ENCODE results near the gene SYDE2.
"Not testable (repeated sequence)": the region's sequence is repeated elsewhere in the genome, so short reads cannot be mapped to it uniquely, and the experiment has no call there.

The SYDE2 gene, protein sequence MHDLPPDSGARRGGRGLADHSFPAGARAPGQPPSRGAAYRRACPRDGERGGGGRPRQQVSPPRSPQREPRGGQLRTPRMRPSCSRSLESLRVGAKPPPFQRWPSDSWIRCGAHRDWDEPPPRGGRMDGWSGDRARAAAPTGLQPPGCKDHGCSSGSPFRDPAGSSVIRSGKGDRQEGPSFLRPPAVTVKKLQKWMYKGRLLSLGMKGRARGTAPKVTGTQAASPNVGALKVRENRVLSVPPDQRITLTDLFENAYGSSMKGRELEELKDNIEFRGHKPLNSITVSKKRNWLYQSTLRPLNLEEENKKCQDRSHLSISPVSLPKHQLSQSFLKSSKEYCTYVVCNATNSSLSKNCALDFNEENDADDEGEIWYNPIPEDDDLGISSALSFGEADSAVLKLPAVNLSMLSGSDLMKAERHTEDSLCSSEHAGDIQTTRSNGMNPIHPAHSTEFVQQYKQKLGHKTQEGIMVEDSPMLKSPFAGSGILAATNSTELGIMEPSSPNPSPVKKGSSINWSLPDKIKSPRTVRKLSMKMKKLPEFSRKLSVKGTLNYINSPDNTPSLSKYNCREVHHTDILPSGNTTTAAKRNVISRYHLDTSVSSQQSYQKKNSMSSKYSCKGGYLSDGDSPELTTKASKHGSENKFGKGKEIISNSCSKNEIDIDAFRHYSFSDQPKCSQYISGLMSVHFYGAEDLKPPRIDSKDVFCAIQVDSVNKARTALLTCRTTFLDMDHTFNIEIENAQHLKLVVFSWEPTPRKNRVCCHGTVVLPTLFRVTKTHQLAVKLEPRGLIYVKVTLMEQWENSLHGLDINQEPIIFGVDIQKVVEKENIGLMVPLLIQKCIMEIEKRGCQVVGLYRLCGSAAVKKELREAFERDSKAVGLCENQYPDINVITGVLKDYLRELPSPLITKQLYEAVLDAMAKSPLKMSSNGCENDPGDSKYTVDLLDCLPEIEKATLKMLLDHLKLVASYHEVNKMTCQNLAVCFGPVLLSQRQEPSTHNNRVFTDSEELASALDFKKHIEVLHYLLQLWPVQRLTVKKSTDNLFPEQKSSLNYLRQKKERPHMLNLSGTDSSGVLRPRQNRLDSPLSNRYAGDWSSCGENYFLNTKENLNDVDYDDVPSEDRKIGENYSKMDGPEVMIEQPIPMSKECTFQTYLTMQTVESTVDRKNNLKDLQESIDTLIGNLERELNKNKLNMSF

DNA sequence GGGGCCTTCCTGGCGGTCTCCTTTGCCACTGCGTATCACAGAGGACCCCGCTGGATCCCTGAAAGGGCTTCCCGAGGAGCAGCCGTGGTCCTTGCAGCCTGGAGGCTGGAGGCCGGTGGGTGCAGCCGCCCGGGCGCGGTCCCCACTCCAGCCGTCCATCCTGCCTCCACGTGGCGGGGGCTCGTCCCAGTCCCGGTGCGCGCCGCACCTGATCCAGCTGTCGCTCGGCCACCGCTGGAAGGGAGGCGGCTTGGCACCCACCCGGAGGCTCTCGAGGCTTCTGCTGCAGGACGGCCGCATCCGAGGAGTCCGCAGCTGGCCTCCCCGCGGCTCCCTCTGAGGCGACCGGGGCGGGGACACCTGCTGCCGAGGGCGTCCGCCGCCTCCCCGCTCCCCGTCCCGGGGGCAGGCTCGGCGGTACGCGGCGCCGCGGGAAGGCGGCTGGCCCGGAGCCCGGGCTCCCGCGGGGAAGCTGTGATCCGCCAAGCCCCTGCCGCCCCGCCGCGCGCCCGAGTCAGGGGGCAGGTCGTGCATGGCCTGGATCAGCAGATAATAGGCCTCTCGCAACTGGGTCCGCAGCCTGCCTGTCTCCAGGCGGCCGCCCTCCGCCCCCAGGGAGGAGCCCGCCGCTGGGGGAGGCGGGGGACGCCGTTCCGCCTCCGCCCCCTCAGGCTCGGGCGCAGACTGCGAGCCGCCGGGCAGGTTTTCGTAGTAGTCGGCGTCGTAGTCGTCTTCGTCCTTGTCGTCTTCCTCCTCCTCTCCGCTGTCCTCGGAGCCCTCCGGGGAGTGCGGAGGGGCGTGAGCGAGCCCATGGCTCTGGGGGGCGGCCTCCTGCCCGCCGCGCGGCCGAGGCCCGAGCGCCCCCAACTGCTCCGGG lies at the start of gene SYDE2:
Gene SYDE2, minus strand, starts transcription at position 554 of the 877 bp plus-strand sequence. Its CDS starts 20 bp downstream, at position 534.
- in situ Hi-C loops (cut with HindIII; ENCODE audit: low sequenced_read_pairs), result no loop called here
- no peak for TF ChIP-seq CTCF (IDR thresholded peaks at IDR 0.05; ENCODE audit: low read depth, low read length, missing control alignments)
- no peak for DNase-seq (ENCODE audit: low read depth)
- peak within 1 kb of the TSS; percentile 66 for H3K4me3 ChIP-seq (ENCODE audit: low read depth, low read length)

GRCh38 chr1:85249042-85249441 lies 48.2 kb upstream of the SYDE2 start:
- H3K4me3 ChIP-seq (ENCODE audit: low read depth, low read length); in situ Hi-C loops (cut with HindIII; ENCODE audit: low sequenced_read_pairs); DNase-seq (ENCODE audit: low read depth): not testable (repeated sequence)

GRCh38 chr1:85245891-85246290 lies 45.1 kb upstream of the SYDE2 start:
- TF ChIP-seq CTCF (IDR thresholded peaks at IDR 0.05; ENCODE audit: low read depth, low read length, missing control alignments), result no peak
- no peak for DNase-seq (ENCODE audit: low read depth)
- in situ Hi-C loops (cut with HindIII; ENCODE audit: low sequenced_read_pairs), result no loop called here
- H3K4me3 ChIP-seq (ENCODE audit: low read depth, low read length), result no peak overlapping the region

GRCh38 chr1:85245456-85245855 lies 44.6 kb upstream of the SYDE2 start:
- in situ Hi-C loops (cut with HindIII; ENCODE audit: low sequenced_read_pairs), result no loop called here
- no peak for DNase-seq (ENCODE audit: low read depth)
- H3K4me3 ChIP-seq (ENCODE audit: low read depth, low read length), result no peak overlapping the region
- TF ChIP-seq CTCF (IDR thresholded peaks at IDR 0.05; ENCODE audit: low read depth, low read length, missing control alignments), result no peak

- DNase-seq (ENCODE audit: low read depth), result no peak
- H3K4me3 ChIP-seq (ENCODE audit: low read depth, low read length), result no peak overlapping the region
- no peak for TF ChIP-seq CTCF (IDR thresholded peaks at IDR 0.05; ENCODE audit: low read depth, low read length, missing control alignments)
- in situ Hi-C loops (cut with HindIII; ENCODE audit: low sequenced_read_pairs), result no loop called here
Measured at GRCh38 chr1:85244271-85245061, 43.6 kb upstream of the SYDE2 start.

- no peak for DNase-seq (ENCODE audit: low read depth)
- in situ Hi-C loops (cut with HindIII; ENCODE audit: low sequenced_read_pairs), result no loop called here
- TF ChIP-seq CTCF (IDR thresholded peaks at IDR 0.05; ENCODE audit: low read depth, low read length, missing control alignments), result no peak
- no peak overlapping the region for H3K4me3 ChIP-seq (ENCODE audit: low read depth, low read length)
Measured at GRCh38 chr1:85243372-85243771, 42.6 kb upstream of the SYDE2 start.

All from astrocyte of the cerebellum (primary cell).